Liver (tissue), 9 donors: Measurements from ENCODE around the gene COL7A1. TPM values are rescaled to one million over a fixed set of nuclear protein-coding genes. Genes with fewer than 3 reads are reported as not detected.

Source experiments
- DNase-seq: peaks from one replicate; pipeline ENCODE4 v3.0.0-alpha.2; 2017; ENCODE audit warnings: low spot score
- H3K27ac ChIP-seq, 2 donors: one replicate each; pipeline ENCODE4 v1.7.0; 2013; ENCODE audit warnings: inconsistent platforms in 2 of 2, low read length in 2 of 2, control low read depth in 1 of 2, low read depth in 1 of 2, mild to moderate bottlenecking in 1 of 2
- H3K27me3 ChIP-seq, 4 donors: one replicate each; pipeline versions ENCODE4 v1.6.1 to v1.7.0; 2013; ENCODE audit warnings: low read length in 3 of 4, inconsistent platforms in 1 of 4, mild to moderate bottlenecking in 1 of 4, moderate library complexity in 1 of 4; ENCODE audit not compliant: control insufficient read depth in 4 of 4, insufficient read depth in 4 of 4
- H3K36me3 ChIP-seq, 4 donors: one replicate each; pipeline versions ENCODE4 v1.6.1 to v1.7.0; 2013; ENCODE audit warnings: low read length in 3 of 4, mild to moderate bottlenecking in 3 of 4, low read depth in 1 of 4, moderate library complexity in 1 of 4; ENCODE audit not compliant: control insufficient read depth in 4 of 4, insufficient read depth in 3 of 4
- H3K4me1 ChIP-seq, 4 donors: one replicate each; pipeline versions ENCODE4 v1.6.1 to v1.7.0; 2013; ENCODE audit warnings: low read length in 3 of 4, mild to moderate bottlenecking in 3 of 4, moderate library complexity in 1 of 4; ENCODE audit not compliant: control insufficient read depth in 4 of 4, insufficient read depth in 4 of 4
- H3K4me3 ChIP-seq, 3 donors: one replicate each; pipeline versions ENCODE4 v1.6.1 to v1.7.0; 2013; ENCODE audit warnings: low read length in 3 of 3, control low read depth in 1 of 3, low read depth in 1 of 3, mild to moderate bottlenecking in 1 of 3
- H3K9ac ChIP-seq, 2 donors: one replicate each; pipeline ENCODE4 v1.7.0; 2013; ENCODE audit warnings: low read length in 2 of 2, mild to moderate bottlenecking in 2 of 2, moderate library complexity in 2 of 2, control low read depth in 1 of 2, low read depth in 1 of 2
- H3K9me3 ChIP-seq, 4 donors: one replicate each; pipeline versions ENCODE4 v1.6.1 to v1.7.0; 2013; ENCODE audit warnings: low read length in 3 of 4; ENCODE audit not compliant: control insufficient read depth in 4 of 4
- EGR1 ChIP-seq, 2 donors: IDR thresholded peaks; 2 replicates each; pipeline ENCODE4 v1.6.1; 2016 to 2018; ENCODE audit warnings: antibody characterized with exemption in 2 of 2, low read depth in 2 of 2
- FOXA2 ChIP-seq: IDR thresholded peaks from 2 replicates; pipeline ENCODE4 v1.6.1; 2016; ENCODE audit warnings: antibody characterized with exemption
- GABPA ChIP-seq, 2 donors: IDR thresholded peaks in 1 of 2; conservative IDR thresholded peaks in 1 of 2; 2 replicates each; pipeline ENCODE4 v1.6.1; 2016; ENCODE audit warnings: antibody characterized with exemption in 2 of 2, mild to moderate bottlenecking in 1 of 2, moderate library complexity in 1 of 2
- HNF4G ChIP-seq: IDR thresholded peaks from 2 replicates; pipeline ENCODE4 v1.6.1; 2016; ENCODE audit warnings: antibody characterized with exemption
- JUND ChIP-seq, 2 donors: IDR thresholded peaks; 2 replicates each; pipeline ENCODE4 v1.6.1; 2016; ENCODE audit warnings: antibody characterized with exemption in 2 of 2
- NR2F2 ChIP-seq: IDR thresholded peaks from 2 replicates; pipeline ENCODE4 v1.6.1; 2016; ENCODE audit warnings: antibody characterized with exemption
- RAD21 ChIP-seq, 2 donors: IDR thresholded peaks; 2 replicates each; pipeline ENCODE4 v1.6.1; 2016; ENCODE audit warnings: antibody characterized with exemption in 2 of 2, mild to moderate bottlenecking in 2 of 2
- RXRA ChIP-seq, 2 donors: IDR thresholded peaks; 2 replicates each; pipeline ENCODE4 v1.6.1; 2017 to 2018; ENCODE audit warnings: antibody characterized with exemption in 2 of 2, mild to moderate bottlenecking in 1 of 2
- SP1 ChIP-seq: IDR thresholded peaks from 2 replicates; pipeline ENCODE4 v1.6.1; 2018; ENCODE audit warnings: antibody characterized with exemption, mild to moderate bottlenecking
- TAF1 ChIP-seq: conservative IDR thresholded peaks from 2 replicates; pipeline ENCODE4 v1.6.1; 2016; ENCODE audit warnings: antibody characterized with exemption, mild to moderate bottlenecking
- YY1 ChIP-seq: IDR thresholded peaks from 2 replicates; pipeline ENCODE4 v1.6.1; 2016; ENCODE audit warnings: antibody characterized with exemption, mild to moderate bottlenecking
- ZBTB33 ChIP-seq: IDR thresholded peaks from 2 replicates; pipeline ENCODE4 v1.6.1; 2016; ENCODE audit warnings: antibody characterized with exemption
- WGBS: extraction: QIAGEN DNeasy Blood & Tissue Kit; methylation state at CpG from one replicate; pipeline ENCODE4 v1.1.7; 2013; 5-methylcytosine and 5-hydroxymethylcytosine counted together
- polyA plus RNA-seq, 2 donors: library from polyadenylated mRNA; stranded (reverse) in 1 of 2; unstranded in 1 of 2; fragments of 200-250 nt in 1 of 2; fragments of >200 nt in 1 of 2; fragmentation: Nextera tagmentation in 1 of 2; extraction: Ambion mirVana in 1 of 2; gene quantifications; one replicate each; pipeline versions ENCODE4 v1.2.1 to v1.2.3, GENCODE V29; 2013 to 2015
- total RNA-seq, 2 donors: library from RNA; depleted of rRNA; stranded (reverse); fragments of >200 nt; gene quantifications; one replicate each; pipeline ENCODE4 v1.2.3, GENCODE V29; 2014
- TF ChIP-seq, protein P1 (sequence below): fragments of 150-350 bp; IDR thresholded peaks from 2 replicates; pipeline ENCODE4 v1.5.1; 2017; ENCODE audit warnings: improper control_type of control experiment, low read depth, low read length; ENCODE audit not compliant: missing input control
- TF ChIP-seq, protein P2 (sequence below): IDR thresholded peaks from 2 replicates; pipeline ENCODE4 v1.6.1; 2016; ENCODE audit warnings: antibody characterized with exemption
- TF ChIP-seq, protein P3 (sequence below): IDR thresholded peaks from 2 replicates; pipeline ENCODE4 v1.6.1; 2016; ENCODE audit warnings: antibody characterized with exemption, mild to moderate bottlenecking
- TF ChIP-seq, protein P4 (sequence below): IDR thresholded peaks from 2 replicates; pipeline ENCODE4 v1.6.1; 2016; ENCODE audit warnings: antibody characterized with exemption
- donor health status: healthy.
- donor health status: healthy.
- donor health status: healthy.
- donor health status: healthy.
- donor health status: healthy.

COL7A1 gene
- total and polyA plus RNA-seq, 4 donors, result 0.24 to 0.84 (median 0.40) TPM

DNA sequence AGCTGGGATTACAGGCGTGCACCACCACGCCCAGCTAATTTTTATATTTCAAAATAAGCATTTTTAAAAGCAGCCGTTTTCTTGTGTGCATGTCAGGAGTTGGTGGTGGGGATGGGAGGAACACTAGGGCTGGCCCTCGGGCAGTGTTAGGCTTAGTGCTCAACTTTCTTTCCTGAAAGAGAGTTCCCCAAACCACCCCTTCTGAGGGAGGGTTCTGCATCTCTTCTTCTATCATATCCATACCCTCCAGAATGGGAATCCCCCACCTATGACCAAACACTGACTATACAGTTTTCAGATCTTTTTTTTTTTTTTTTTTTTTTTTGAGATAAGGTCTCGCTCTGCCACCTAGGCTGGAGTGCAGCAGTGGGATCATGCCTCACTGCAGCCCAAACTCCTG lies 51.0 kb downstream of the COL7A1 start (continued):
- TF ChIP-seq, protein P1, sequence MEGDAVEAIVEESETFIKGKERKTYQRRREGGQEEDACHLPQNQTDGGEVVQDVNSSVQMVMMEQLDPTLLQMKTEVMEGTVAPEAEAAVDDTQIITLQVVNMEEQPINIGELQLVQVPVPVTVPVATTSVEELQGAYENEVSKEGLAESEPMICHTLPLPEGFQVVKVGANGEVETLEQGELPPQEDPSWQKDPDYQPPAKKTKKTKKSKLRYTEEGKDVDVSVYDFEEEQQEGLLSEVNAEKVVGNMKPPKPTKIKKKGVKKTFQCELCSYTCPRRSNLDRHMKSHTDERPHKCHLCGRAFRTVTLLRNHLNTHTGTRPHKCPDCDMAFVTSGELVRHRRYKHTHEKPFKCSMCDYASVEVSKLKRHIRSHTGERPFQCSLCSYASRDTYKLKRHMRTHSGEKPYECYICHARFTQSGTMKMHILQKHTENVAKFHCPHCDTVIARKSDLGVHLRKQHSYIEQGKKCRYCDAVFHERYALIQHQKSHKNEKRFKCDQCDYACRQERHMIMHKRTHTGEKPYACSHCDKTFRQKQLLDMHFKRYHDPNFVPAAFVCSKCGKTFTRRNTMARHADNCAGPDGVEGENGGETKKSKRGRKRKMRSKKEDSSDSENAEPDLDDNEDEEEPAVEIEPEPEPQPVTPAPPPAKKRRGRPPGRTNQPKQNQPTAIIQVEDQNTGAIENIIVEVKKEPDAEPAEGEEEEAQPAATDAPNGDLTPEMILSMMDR, result no peak
- TF ChIP-seq RXRA (IDR thresholded peaks at IDR 0.05) (no peak), JUND (IDR thresholded peaks at IDR 0.05) (no peak), EGR1 (IDR thresholded peaks at IDR 0.05; ENCODE audit: low read depth in 2 of 2) (no peak), FOXA2 (no peak)
- TF ChIP-seq, protein P2, sequence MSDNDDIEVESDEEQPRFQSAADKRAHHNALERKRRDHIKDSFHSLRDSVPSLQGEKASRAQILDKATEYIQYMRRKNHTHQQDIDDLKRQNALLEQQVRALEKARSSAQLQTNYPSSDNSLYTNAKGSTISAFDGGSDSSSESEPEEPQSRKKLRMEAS, result no peak

DNA sequence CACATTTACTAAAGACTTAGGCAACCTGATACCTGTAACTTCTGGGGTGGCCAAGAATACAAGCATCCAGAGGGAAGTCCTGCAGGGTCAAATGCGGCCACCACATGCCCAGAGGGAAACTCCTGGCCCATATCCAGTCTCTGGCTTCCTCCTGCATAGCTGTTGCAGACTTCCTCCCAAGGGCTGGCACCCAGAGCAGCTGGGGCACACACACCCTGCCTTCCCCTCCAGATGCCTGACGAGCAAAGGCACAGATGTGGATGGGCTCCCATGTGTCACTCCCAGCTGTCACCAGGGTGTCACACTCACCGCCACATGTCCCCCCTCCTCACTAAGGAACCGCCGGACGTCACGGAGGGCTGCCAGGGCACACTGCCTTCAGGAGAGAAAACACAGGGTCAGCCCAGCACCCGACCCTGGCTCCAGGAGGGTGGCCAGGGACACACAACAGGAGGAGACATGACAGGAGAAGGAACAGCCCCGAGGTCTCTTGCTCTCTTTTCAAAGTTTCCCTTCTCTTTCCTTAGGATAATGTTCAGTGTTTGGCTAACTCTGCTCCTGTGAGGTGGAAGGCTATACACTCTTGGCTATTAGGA lies 51.8 kb downstream of the COL7A1 start:
- 74% methylated on average over 9 of the region's 9 CpGs for WGBS
- H3K4me1 ChIP-seq, result no peaks in the 10 kb centered on the region
- H3K9me3 ChIP-seq, result no peaks in the 10 kb centered on the region
- H3K4me3 ChIP-seq, result no peak overlapping the region
- DNase-seq, result peak; percentile 29
- no peak overlapping the region for H3K9ac ChIP-seq
- H3K27me3 ChIP-seq, result no peaks in the 10 kb centered on the region
- no peak overlapping the region for H3K27ac ChIP-seq
- no peaks in the 10 kb centered on the region for H3K36me3 ChIP-seq
- TF ChIP-seq NR2F2, result no peak
- TF ChIP-seq HNF4G, result no peak
- TF ChIP-seq, protein P3, sequence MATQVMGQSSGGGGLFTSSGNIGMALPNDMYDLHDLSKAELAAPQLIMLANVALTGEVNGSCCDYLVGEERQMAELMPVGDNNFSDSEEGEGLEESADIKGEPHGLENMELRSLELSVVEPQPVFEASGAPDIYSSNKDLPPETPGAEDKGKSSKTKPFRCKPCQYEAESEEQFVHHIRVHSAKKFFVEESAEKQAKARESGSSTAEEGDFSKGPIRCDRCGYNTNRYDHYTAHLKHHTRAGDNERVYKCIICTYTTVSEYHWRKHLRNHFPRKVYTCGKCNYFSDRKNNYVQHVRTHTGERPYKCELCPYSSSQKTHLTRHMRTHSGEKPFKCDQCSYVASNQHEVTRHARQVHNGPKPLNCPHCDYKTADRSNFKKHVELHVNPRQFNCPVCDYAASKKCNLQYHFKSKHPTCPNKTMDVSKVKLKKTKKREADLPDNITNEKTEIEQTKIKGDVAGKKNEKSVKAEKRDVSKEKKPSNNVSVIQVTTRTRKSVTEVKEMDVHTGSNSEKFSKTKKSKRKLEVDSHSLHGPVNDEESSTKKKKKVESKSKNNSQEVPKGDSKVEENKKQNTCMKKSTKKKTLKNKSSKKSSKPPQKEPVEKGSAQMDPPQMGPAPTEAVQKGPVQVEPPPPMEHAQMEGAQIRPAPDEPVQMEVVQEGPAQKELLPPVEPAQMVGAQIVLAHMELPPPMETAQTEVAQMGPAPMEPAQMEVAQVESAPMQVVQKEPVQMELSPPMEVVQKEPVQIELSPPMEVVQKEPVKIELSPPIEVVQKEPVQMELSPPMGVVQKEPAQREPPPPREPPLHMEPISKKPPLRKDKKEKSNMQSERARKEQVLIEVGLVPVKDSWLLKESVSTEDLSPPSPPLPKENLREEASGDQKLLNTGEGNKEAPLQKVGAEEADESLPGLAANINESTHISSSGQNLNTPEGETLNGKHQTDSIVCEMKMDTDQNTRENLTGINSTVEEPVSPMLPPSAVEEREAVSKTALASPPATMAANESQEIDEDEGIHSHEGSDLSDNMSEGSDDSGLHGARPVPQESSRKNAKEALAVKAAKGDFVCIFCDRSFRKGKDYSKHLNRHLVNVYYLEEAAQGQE, result no peak
- TF ChIP-seq YY1, result no peak
- no peak for TF ChIP-seq SP1
- TF ChIP-seq, protein P2, result no peak
- no peak for TF ChIP-seq ZBTB33
- TF ChIP-seq EGR1 (IDR thresholded peaks at IDR 0.05; ENCODE audit: low read depth in 2 of 2), result no peak
- TF ChIP-seq, protein P4, sequence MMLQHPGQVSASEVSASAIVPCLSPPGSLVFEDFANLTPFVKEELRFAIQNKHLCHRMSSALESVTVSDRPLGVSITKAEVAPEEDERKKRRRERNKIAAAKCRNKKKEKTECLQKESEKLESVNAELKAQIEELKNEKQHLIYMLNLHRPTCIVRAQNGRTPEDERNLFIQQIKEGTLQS, result no peak
- TF ChIP-seq RAD21 (IDR thresholded peaks at IDR 0.05), result no peak
- TF ChIP-seq RXRA (IDR thresholded peaks at IDR 0.05), result no peak
- no peak for TF ChIP-seq GABPA (IDR thresholded peaks at IDR 0.05 in 1 of 2, conservative IDR thresholded peaks at IDR 0.05 in 1 of 2)
- no peak for TF ChIP-seq TAF1
- TF ChIP-seq, protein P1, result no peak
